Nephron (organoid): ENCODE results near the gene ADAMTS12.

ENCODE experiments used
- H3K27ac Mint-ChIP-seq, 3 experiments: 2 replicates each; pipeline ENCODE4 v1.8.0; 2020; ENCODE audit warnings: mixed read lengths in 3 of 3, mild to moderate bottlenecking in 2 of 3, moderate library complexity in 1 of 3
- H3K27me3 Mint-ChIP-seq: 2 replicates; pipeline ENCODE4 v1.8.0; 2021; ENCODE audit warnings: low read depth, mild to moderate bottlenecking, moderate library complexity, mixed read lengths
- H3K36me3 Mint-ChIP-seq: 2 replicates; pipeline ENCODE4 v1.8.0; 2020; ENCODE audit warnings: low read depth, mixed read lengths
- H3K4me1 Mint-ChIP-seq: 2 replicates; pipeline ENCODE4 v1.8.0; 2020; ENCODE audit warnings: mixed read lengths
- H3K4me3 Mint-ChIP-seq, 3 experiments: 2 replicates each; pipeline ENCODE4 v1.8.0; 2020; ENCODE audit warnings: mild to moderate bottlenecking in 3 of 3, mixed read lengths in 3 of 3, moderate library complexity in 2 of 3
- H3K9me3 Mint-ChIP-seq: 2 replicates; pipeline ENCODE4 v1.8.0; 2020; ENCODE audit warnings: mixed read lengths
- CTCF ChIP-seq, 3 experiments: fragments of 200-600 bp; sonication (generic); IDR thresholded peaks; one replicate each; pipeline ENCODE4 v1.5.0; 2021; ENCODE audit warnings: antibody characterized with exemption in 3 of 3; ENCODE audit not compliant: unreplicated experiment in 3 of 3

ADAMTS12 gene

GRCh38 chr5:33781286-33781685 lies 110.5 kb downstream of the ADAMTS12 start:
- TF ChIP-seq CTCF (IDR thresholded peaks at IDR 0.05; ENCODE audit: unreplicated experiment in 3 of 3): no peak
- Mint-ChIP-seq H3K4me3 (no peak overlapping the region), H3K27ac (no peak overlapping the region), H3K4me1 (peaks cover 9% of the 10 kb centered on the region), H3K27me3 (no peaks in the 10 kb centered on the region), H3K9me3 (peaks cover 34% of the 10 kb centered on the region), H3K36me3 (peaks cover 6% of the 10 kb centered on the region)

- Mint-ChIP-seq H3K9me3 (peaks cover 26% of the 10 kb centered on the region), H3K4me3 (no peak overlapping the region), H3K36me3 (peaks cover 6% of the 10 kb centered on the region), H3K27ac (no peak overlapping the region), H3K4me1 (peaks cover 29% of the 10 kb centered on the region), H3K27me3 (no peaks in the 10 kb centered on the region)
- TF ChIP-seq CTCF (IDR thresholded peaks at IDR 0.05; ENCODE audit: unreplicated experiment in 3 of 3): no peak
These were observed 115.6 kb downstream of the ADAMTS12 start for GRCh38 chr5:33776151-33776660.

GRCh38 chr5:33774341-33774740 lies 117.4 kb downstream of the ADAMTS12 start:
- Mint-ChIP-seq H3K27ac (peak overlapping the region; percentile 29 to 61 (median 46)), H3K4me3 (no peak overlapping the region), H3K9me3 (peaks cover 26% of the 10 kb centered on the region), H3K4me1 (peaks cover 21% of the 10 kb centered on the region), H3K27me3 (no peaks in the 10 kb centered on the region), H3K36me3 (peaks cover 6% of the 10 kb centered on the region)
- TF ChIP-seq CTCF (IDR thresholded peaks at IDR 0.05; ENCODE audit: unreplicated experiment in 3 of 3): no peak

- TF ChIP-seq CTCF (IDR thresholded peaks at IDR 0.05; ENCODE audit: unreplicated experiment in 3 of 3): no peak
- Mint-ChIP-seq H3K4me3 (no peak overlapping the region), H3K36me3 (no peaks in the 10 kb centered on the region), H3K27me3 (no peaks in the 10 kb centered on the region), H3K4me1 (peaks cover 27% of the 10 kb centered on the region), H3K27ac (peak overlapping the region in 1 of 3 experiments; percentile 6), H3K9me3 (peaks cover 19% of the 10 kb centered on the region)
These were observed 119.4 kb downstream of the ADAMTS12 start for GRCh38 chr5:33772380-33772897.

GRCh38 chr5:33769968-33770367 lies 121.8 kb downstream of the ADAMTS12 start:
- H3K27ac Mint-ChIP-seq: no peak overlapping the region
- H3K4me3 Mint-ChIP-seq: no peak overlapping the region
- no peak for TF ChIP-seq CTCF (IDR thresholded peaks at IDR 0.05; ENCODE audit: unreplicated experiment in 3 of 3)
- H3K27me3 Mint-ChIP-seq: no peaks in the 10 kb centered on the region
- no peaks in the 10 kb centered on the region for H3K9me3 Mint-ChIP-seq
- H3K36me3 Mint-ChIP-seq: no peaks in the 10 kb centered on the region
- peaks cover 27% of the 10 kb centered on the region for H3K4me1 Mint-ChIP-seq

GRCh38 chr5:33769196-33769595 lies 122.6 kb downstream of the ADAMTS12 start:
- Mint-ChIP-seq H3K36me3 (no peaks in the 10 kb centered on the region), H3K4me3 (no peak overlapping the region), H3K27me3 (no peaks in the 10 kb centered on the region), H3K27ac (no peak overlapping the region), H3K4me1 (peaks cover 27% of the 10 kb centered on the region), H3K9me3 (no peaks in the 10 kb centered on the region)
- TF ChIP-seq CTCF (IDR thresholded peaks at IDR 0.05; ENCODE audit: unreplicated experiment in 3 of 3): no peak
